Transverse colon (tissue), 4 donors: ENCODE measurements around the gene DISP3.

Source experiments
- CTCF ChIP-seq, 5 experiments: fragments of 200-600 bp in 3 of 5; fragments of 450-650 bp in 2 of 5; sonication (generic) in 3 of 5; IDR thresholded peaks; 1 replicate in 2 of 5; 2 replicates in 3 of 5; pipeline ENCODE4 v1.5.1; 2016 to 2017; ENCODE audit warnings: antibody characterized with exemption in 5 of 5, inconsistent platforms in 3 of 5, mild to moderate bottlenecking in 2 of 5, moderate library complexity in 1 of 5
- POLR2A ChIP-seq: fragments of 450-650 bp; IDR thresholded peaks from one replicate; pipeline ENCODE4 v1.6.1; 2016; ENCODE audit warnings: antibody characterized with exemption, mild to moderate bottlenecking, moderate library complexity
- POLR2AphosphoS5 ChIP-seq, 3 donors: sonication (generic); formaldehyde crosslinking; IDR thresholded peaks; one replicate each; pipeline ENCODE4 v1.6.1; 2016; ENCODE audit warnings: antibody characterized with exemption in 3 of 3

GRCh38 chr1:11525516-11525915 lies 46.6 kb downstream of the DISP3 start:
- TF ChIP-seq CTCF (IDR thresholded peaks at IDR 0.05): no peak
- no peak for TF ChIP-seq POLR2AphosphoS5 (IDR thresholded peaks at IDR 0.05)
- TF ChIP-seq POLR2A: no peak
